CD4-positive, alpha-beta memory T cell (primary cell): ENCODE measurements around the gene BLM. TPM values are rescaled to one million over a fixed set of nuclear protein-coding genes. Genes with fewer than 3 reads are reported as not detected.

Experiments
- CTCF ChIA-PET: fragments of 350-600 bp; sonication (Branson Sonifier 250); formaldehyde crosslinking; loops from one replicate; lab custom pipeline; 2021; ENCODE audit warnings: inconsistent platforms; ENCODE audit not compliant: partially characterized antibody; lab: Charles Lee
- POLR2A ChIA-PET: fragments of 350-600 bp; sonication (Branson Sonifier 250); formaldehyde crosslinking; loops from one replicate; lab custom pipeline; 2021; ENCODE audit not compliant: partially characterized antibody; lab: Charles Lee
- DNase-seq, 5 donors: peaks; one replicate each; pipeline versions ENCODE4 v3.0.0 to v3.0.0-alpha.2; 2020 to 2022; ENCODE audit warnings: mixed read lengths in 1 of 5
- H3K27ac ChIP-seq: one replicate; pipeline ENCODE4 v1.7.0; 2013; ENCODE audit warnings: low read depth, low read length
- H3K27me3 ChIP-seq: 2 replicates; pipeline ENCODE4 v1.7.0; 2013; ENCODE audit warnings: mild to moderate bottlenecking, low read length, moderate library complexity; ENCODE audit not compliant: insufficient read depth
- H3K36me3 ChIP-seq: 2 replicates; pipeline ENCODE4 v1.7.0; 2013; ENCODE audit warnings: mild to moderate bottlenecking, low read length, moderate library complexity; ENCODE audit not compliant: insufficient read depth
- H3K4me1 ChIP-seq: 2 replicates; pipeline ENCODE4 v1.7.0; 2013; ENCODE audit warnings: mild to moderate bottlenecking, low read length, moderate library complexity; ENCODE audit not compliant: insufficient read depth
- H3K4me3 ChIP-seq, 2 donors: one replicate each; pipeline ENCODE4 v1.7.0; 2013; ENCODE audit warnings: low read length in 2 of 2, mild to moderate bottlenecking in 1 of 2
- H3K9me3 ChIP-seq, 2 donors: one replicate each; pipeline ENCODE4 v1.7.0; 2013; ENCODE audit warnings: low read length in 2 of 2, control low read depth in 1 of 2; ENCODE audit not compliant: control insufficient read depth in 1 of 2
- H3K27ac Mint-ChIP-seq, 7 donors: one replicate each; pipeline ENCODE4 v1.8.0; 2020 to 2021; ENCODE audit warnings: mixed read lengths in 7 of 7, mild to moderate bottlenecking in 6 of 7, inconsistent platforms in 3 of 7, moderate library complexity in 3 of 7
- H3K27me3 Mint-ChIP-seq, 2 donors: one replicate each; pipeline ENCODE4 v1.8.0; 2020 to 2021; ENCODE audit warnings: mixed read lengths in 2 of 2
- H3K36me3 Mint-ChIP-seq, 2 donors: one replicate each; pipeline ENCODE4 v1.8.0; 2020 to 2021; ENCODE audit warnings: mixed read lengths in 2 of 2, inconsistent platforms in 1 of 2, mild to moderate bottlenecking in 1 of 2
- H3K4me1 Mint-ChIP-seq, 4 donors: one replicate each; pipeline ENCODE4 v1.8.0; 2020 to 2021; ENCODE audit warnings: mixed read lengths in 4 of 4, mild to moderate bottlenecking in 1 of 4
- H3K4me3 Mint-ChIP-seq, 8 donors: one replicate each; pipeline ENCODE4 v1.8.0; 2020 to 2021; ENCODE audit warnings: mixed read lengths in 8 of 8, mild to moderate bottlenecking in 7 of 8, moderate library complexity in 6 of 8, inconsistent platforms in 3 of 8
- H3K9me3 Mint-ChIP-seq, 8 donors: one replicate each; pipeline ENCODE4 v1.8.0; 2020 to 2021; ENCODE audit warnings: mixed read lengths in 8 of 8, mild to moderate bottlenecking in 5 of 8, inconsistent platforms in 3 of 8, moderate library complexity in 1 of 8
- intact Hi-C: fragments of 100-400 bp; cut with micrococcal nuclease; formaldehyde crosslinking; loops from one replicate; pipeline ENCODE4 v1.15.1; 2023
- polyA plus RNA-seq, 2 donors: library from polyadenylated mRNA; unstranded; fragments of 300-500 nt; fragmentation: Illumina TruSeq; gene quantifications; one replicate each; pipeline ENCODE4 v1.2.3, GENCODE V29; 2021
- total RNA-seq, 2 experiments: library from RNA; stranded (reverse); gene quantifications; one replicate each; pipeline ENCODE4 v1.2.3, GENCODE V29; 2021

The BLM gene
- total and polyA plus RNA-seq, 4 experiments from 2014 or later: 1.2 to 8.9 (median 6.0) TPM

GRCh38 chr15:90817117-90818057 lies 100.2 kb downstream of the BLM start:
- Mint-ChIP-seq H3K27me3 (no peaks in the 10 kb centered on the region), H3K9me3 (no peaks in the 10 kb centered on the region), H3K4me1 (peaks cover 14 to 38% (median 28%) of the 10 kb centered on the region in 4 donors), H3K27ac (peak overlapping the region in 4 of 7 donors; percentile 57 to 77 (median 68)), H3K4me3 (peak overlapping the region in 3 of 8 donors; percentile 26 to 65 (median 61)), H3K36me3 (peaks cover 4 to 5% of the 10 kb centered on the region in 2 donors)
- intact Hi-C loops: no loop called here
- no peak overlapping the region for H3K4me3 ChIP-seq
- no peak for DNase-seq
- no peak overlapping the region for H3K27ac ChIP-seq
- H3K36me3 ChIP-seq: no peaks in the 10 kb centered on the region
- H3K27me3 ChIP-seq: no peaks in the 10 kb centered on the region
- peaks cover 47% of the 10 kb centered on the region for H3K4me1 ChIP-seq
- H3K9me3 ChIP-seq: no peaks in the 10 kb centered on the region
- CTCF ChIA-PET: interaction anchor here (0.8 to 1.3 kb wide), 3 partner anchors 9 to 170 kb away, joined by 3 read pairs; no protein-coding TSS in a partner anchor
- POLR2A ChIA-PET: interaction anchor here (1.1 kb wide), 1 partner anchor 20 kb away, joined by 3 read pairs; no protein-coding TSS in a partner anchor

- ChIA-PET POLR2A (interaction anchor here (0.5 to 1.1 kb wide), 2 partner anchors 19 to 49 kb away, joined by 3 to 5 read pairs; no protein-coding TSS in a partner anchor), CTCF (interaction anchor here (0.7 to 1.3 kb wide), 3 partner anchors 28 to 171 kb away, joined by 3 to 4 read pairs (median 3); no protein-coding TSS in a partner anchor)
- Mint-ChIP-seq H3K4me3 (peak overlapping the region in 7 of 8 donors; percentile 10 to 65 (median 36)), H3K4me1 (peaks cover 12 to 38% (median 28%) of the 10 kb centered on the region in 4 donors), H3K27me3 (no peaks in the 10 kb centered on the region), H3K27ac (peak overlapping the region in 6 of 7 donors; percentile 54 to 81 (median 60)), H3K9me3 (no peaks in the 10 kb centered on the region), H3K36me3 (peaks cover 0 to 2% of the 10 kb centered on the region in 2 donors)
- intact Hi-C loops: no loop called here
- no peak for DNase-seq
- no peak overlapping the region for H3K27ac ChIP-seq
- no peaks in the 10 kb centered on the region for H3K36me3 ChIP-seq
- no peaks in the 10 kb centered on the region for H3K27me3 ChIP-seq
- no peaks in the 10 kb centered on the region for H3K9me3 ChIP-seq
- no peak overlapping the region for H3K4me3 ChIP-seq
- H3K4me1 ChIP-seq: peaks cover 43% of the 10 kb centered on the region
Observed at GRCh38 chr15:90818251-90819210, 101.4 kb downstream of the BLM start.

GRCh38 chr15:90819390-90819789 lies 102.2 kb downstream of the BLM start:
- Mint-ChIP-seq H3K4me1 (peaks cover 5 to 30% (median 21%) of the 10 kb centered on the region in 4 donors), H3K27ac (peak overlapping the region in 2 of 7 donors; percentile 12 to 29), H3K4me3 (no peak overlapping the region), H3K27me3 (no peaks in the 10 kb centered on the region), H3K36me3 (no peaks in the 10 kb centered on the region), H3K9me3 (no peaks in the 10 kb centered on the region)
- H3K27me3 ChIP-seq: no peaks in the 10 kb centered on the region
- ChIA-PET CTCF (no interaction called here), POLR2A (no interaction called here)
- no peak overlapping the region for H3K4me3 ChIP-seq
- H3K4me1 ChIP-seq: peaks cover 35% of the 10 kb centered on the region
- H3K9me3 ChIP-seq: no peaks in the 10 kb centered on the region
- no peak overlapping the region for H3K27ac ChIP-seq
- intact Hi-C loops: no loop called here
- H3K36me3 ChIP-seq: no peaks in the 10 kb centered on the region
- no peak for DNase-seq

GRCh38 chr15:90819850-90820249 lies 102.7 kb downstream of the BLM start:
- H3K9me3 Mint-ChIP-seq: no peaks in the 10 kb centered on the region
- peaks cover 5 to 25% (median 17%) of the 10 kb centered on the region in 4 donors for H3K4me1 Mint-ChIP-seq
- intact Hi-C loops: no loop called here
- no peak for DNase-seq
- ChIA-PET POLR2A (no interaction called here), CTCF (no interaction called here)
- peaks cover 30% of the 10 kb centered on the region for H3K4me1 ChIP-seq
- no peak overlapping the region for H3K27ac ChIP-seq
- no peak overlapping the region for H3K4me3 ChIP-seq
- H3K27me3 ChIP-seq: no peaks in the 10 kb centered on the region
- no peaks in the 10 kb centered on the region for H3K36me3 ChIP-seq
- H3K27me3 Mint-ChIP-seq: no peaks in the 10 kb centered on the region
- no peak overlapping the region for H3K4me3 Mint-ChIP-seq
- no peak overlapping the region for H3K27ac Mint-ChIP-seq
- no peaks in the 10 kb centered on the region for H3K9me3 ChIP-seq
- no peaks in the 10 kb centered on the region for H3K36me3 Mint-ChIP-seq

- Mint-ChIP-seq H3K4me3 (no peak overlapping the region), H3K9me3 (no peaks in the 10 kb centered on the region), H3K4me1 (peaks cover 2 to 19% (median 11%) of the 10 kb centered on the region in 4 donors), H3K27me3 (no peaks in the 10 kb centered on the region), H3K36me3 (no peaks in the 10 kb centered on the region), H3K27ac (peak overlapping the region in 1 of 7 donors; percentile 64)
- DNase-seq: no peak
- Histone ChIP-seq H3K4me1 (peaks cover 24% of the 10 kb centered on the region), H3K27me3 (no peaks in the 10 kb centered on the region), H3K9me3 (no peaks in the 10 kb centered on the region), H3K27ac (no peak overlapping the region), H3K4me3 (no peak overlapping the region), H3K36me3 (no peaks in the 10 kb centered on the region)
- intact Hi-C loops: no loop called here
- POLR2A ChIA-PET: no interaction called here
- CTCF ChIA-PET: interaction anchor here (1.0 kb wide), 1 partner anchor 66 kb away, joined by 3 read pairs; no protein-coding TSS in a partner anchor
Observed at GRCh38 chr15:90820481-90820880, 103.3 kb downstream of the BLM start.

- H3K4me3 ChIP-seq: no peak overlapping the region
- intact Hi-C loops: no loop called here
- ChIA-PET CTCF (interaction anchor here (1.4 kb wide), 1 partner anchor 52 kb away, joined by 3 read pairs; no protein-coding TSS in a partner anchor), POLR2A (interaction anchor here (1.2 kb wide), 1 partner anchor 11 kb away, joined by 3 read pairs; no protein-coding TSS in a partner anchor)
- no peak overlapping the region for H3K4me3 Mint-ChIP-seq
- H3K27ac Mint-ChIP-seq: no peak overlapping the region
- no peak for DNase-seq
- peaks cover 0 to 2% of the 10 kb centered on the region in 2 donors for H3K27me3 Mint-ChIP-seq
- peaks cover 15% of the 10 kb centered on the region for H3K4me1 ChIP-seq
- H3K27me3 ChIP-seq: no peaks in the 10 kb centered on the region
- H3K4me1 Mint-ChIP-seq: peaks cover 1 to 9% (median 8%) of the 10 kb centered on the region in 4 donors
- H3K9me3 ChIP-seq: no peaks in the 10 kb centered on the region
- H3K36me3 ChIP-seq: no peaks in the 10 kb centered on the region
- H3K27ac ChIP-seq: no peak overlapping the region
- H3K36me3 Mint-ChIP-seq: no peaks in the 10 kb centered on the region
- H3K9me3 Mint-ChIP-seq: peaks cover 0 to 3% (median 0%) of the 10 kb centered on the region in 8 donors
Observed at GRCh38 chr15:90822204-90822955, 105.2 kb downstream of the BLM start.
